ENCODE data around the gene AMH. TPM values are rescaled to one million over a fixed set of nuclear protein-coding genes. Genes with fewer than 3 reads are reported as not detected.

AMH gene
- polyA plus RNA-seq, 1 experiment, result 0.66 TPM

- TF ChIP-seq CTCF (IDR thresholded peaks at IDR 0.05; ENCODE audit: insufficient read depth, low read depth, low read length), result no peak
- no peak for DNase-seq (ENCODE audit: low read depth)
- ChIA-PET CTCF (interaction anchor here (0.8 to 5.9 kb wide), 5 partner anchors 16 to 278 kb away, joined by 3 to 34 read pairs (median 5); no protein-coding TSS in a partner anchor), POLR2A (interaction anchor here (0.5 to 0.6 kb wide), 2 partner anchors 205 to 413 kb away, joined by 3 to 6 read pairs; partner anchors contain the start of gene GADD45B)
- peaks cover 22% of the 10 kb centered on the region for H3K36me3 ChIP-seq (ENCODE audit: control insufficient read depth, insufficient read depth, low read length)
- H3K4me3 ChIP-seq (ENCODE audit: low read depth, low read length), result peak overlapping the region; percentile 99
- H3K27me3 ChIP-seq (ENCODE audit: control insufficient read depth, insufficient read depth, low read length), result no peaks in the 10 kb centered on the region
These were observed 22.3 kb downstream of the AMH start for GRCh38 chr19:2271234-2272103.

- H3K27me3 ChIP-seq (ENCODE audit: control insufficient read depth, insufficient read depth, low read length), result no peaks in the 10 kb centered on the region
- peaks cover 22% of the 10 kb centered on the region for H3K36me3 ChIP-seq (ENCODE audit: control insufficient read depth, insufficient read depth, low read length)
- H3K4me3 ChIP-seq (ENCODE audit: low read depth, low read length), result peak overlapping the region; percentile 32
- POLR2A ChIA-PET, result no interaction called here
- no peak for DNase-seq (ENCODE audit: low read depth)
- CTCF ChIA-PET, result interaction anchor here (1.0 to 5.9 kb wide), 14 partner anchors 13 to 149 kb away, joined by 3 to 34 read pairs (median 5); no protein-coding TSS in a partner anchor
- peak; percentile 84 for TF ChIP-seq CTCF (IDR thresholded peaks at IDR 0.05; ENCODE audit: insufficient read depth, low read depth, low read length)
These were observed 24.4 kb downstream of the AMH start for GRCh38 chr19:2273356-2274184.

- TF ChIP-seq CTCF (IDR thresholded peaks at IDR 0.05; ENCODE audit: insufficient read depth, low read depth, low read length), result no peak
- CTCF ChIA-PET, result interaction anchor here (0.9 to 5.9 kb wide), 19 partner anchors 13 to 149 kb away, joined by 3 to 34 read pairs (median 5); partner anchors contain the start of gene PLEKHJ1
These were observed 25.1 kb downstream of the AMH start for GRCh38 chr19:2274185-2274711.

GRCh38 chr19:2274931-2275535 is 25.9 kb downstream of the AMH start:
- no peak for DNase-seq (ENCODE audit: low read depth)

More at GRCh38 chr19:2274185-2274711, 25.1 kb downstream of the AMH start:
- H3K4me3 ChIP-seq (ENCODE audit: low read depth, low read length), result peak overlapping the region; percentile 23; the same call in 1 of the 2 replicates
- POLR2A ChIA-PET, result interaction anchor here (0.6 kb wide), 2 partner anchors 7 to 240 kb away, joined by 6 to 13 read pairs; no protein-coding TSS in a partner anchor
- H3K36me3 ChIP-seq (ENCODE audit: control insufficient read depth, insufficient read depth, low read length), result peaks cover 22% of the 10 kb centered on the region
- no peak for DNase-seq (ENCODE audit: low read depth)
- no peaks in the 10 kb centered on the region for H3K27me3 ChIP-seq (ENCODE audit: control insufficient read depth, insufficient read depth, low read length)

More at GRCh38 chr19:2274931-2275535, 25.9 kb downstream of the AMH start:
- peaks cover 22% of the 10 kb centered on the region for H3K36me3 ChIP-seq (ENCODE audit: control insufficient read depth, insufficient read depth, low read length)
- no peaks in the 10 kb centered on the region for H3K27me3 ChIP-seq (ENCODE audit: control insufficient read depth, insufficient read depth, low read length)
- ChIA-PET CTCF (interaction anchor here (0.5 to 5.9 kb wide), 18 partner anchors 12 to 362 kb away, joined by 3 to 34 read pairs (median 5); partner anchors contain the start of gene PLEKHJ1), POLR2A (interaction anchor here (0.6 kb wide), 2 partner anchors 8 to 240 kb away, joined by 6 to 13 read pairs; no protein-coding TSS in a partner anchor)
- no peak overlapping the region for H3K4me3 ChIP-seq (ENCODE audit: low read depth, low read length)
- TF ChIP-seq CTCF (IDR thresholded peaks at IDR 0.05; ENCODE audit: insufficient read depth, low read depth, low read length), result peak; percentile 68

Measured in BJ (cell line).